ENCODE data around the gene SGF29. TPM values are rescaled to one million over a fixed set of nuclear protein-coding genes. Genes with fewer than 3 reads are reported as not detected.

SGF29 gene
- polyA plus RNA-seq, 1 donor (not counting 4 experiments of a cell fraction or from before 2014, with no cell fraction given), result 3.0 TPM

DNA sequence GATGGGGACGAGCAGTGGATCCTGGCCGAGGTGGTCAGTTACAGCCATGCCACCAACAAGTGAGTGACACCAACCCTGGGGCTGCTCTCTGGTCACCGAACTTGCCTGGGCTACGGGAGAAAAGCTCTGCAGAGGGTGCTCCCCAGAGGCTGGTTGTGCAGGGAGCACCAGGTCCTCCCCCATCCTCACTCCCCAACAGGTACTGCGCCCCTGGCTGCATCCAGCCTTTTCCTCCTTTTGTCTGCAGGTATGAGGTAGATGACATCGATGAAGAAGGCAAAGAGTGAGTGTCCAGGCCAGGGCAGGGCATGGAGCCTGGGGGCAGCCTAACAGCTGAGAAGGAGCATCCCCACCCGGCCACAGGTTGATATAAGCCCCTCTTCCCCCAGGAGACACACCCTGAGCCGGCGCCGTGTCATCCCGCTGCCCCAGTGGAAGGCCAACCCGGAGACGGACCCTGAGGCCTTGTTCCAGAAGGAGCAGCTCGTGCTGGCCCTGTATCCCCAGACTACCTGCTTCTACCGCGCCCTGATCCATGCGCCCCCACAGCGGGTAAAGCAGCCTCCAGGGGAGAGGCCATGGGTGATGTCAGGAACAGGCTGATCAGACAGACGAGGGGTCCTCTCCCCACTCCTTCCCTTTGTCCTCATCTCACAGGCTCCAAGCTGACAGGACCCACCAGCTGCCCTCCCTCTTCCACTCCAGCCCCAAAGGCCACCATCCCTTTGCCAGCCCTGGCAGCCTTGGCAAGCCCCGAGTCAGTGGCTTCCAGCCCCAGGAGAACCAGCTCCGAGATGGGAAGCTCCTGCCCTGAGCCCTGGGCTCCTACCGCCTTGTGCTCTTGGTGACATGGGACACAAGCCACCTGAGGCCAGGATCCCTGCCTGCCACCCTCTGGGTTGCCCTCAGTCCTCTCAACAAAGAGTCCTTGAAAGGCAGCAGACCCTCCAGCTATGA, 36.9 kb downstream of the SGF29 start:
- H3K27me3 ChIP-seq (ENCODE audit: control insufficient read depth, extremely low read depth, insufficient read depth, low read length), result no peaks in the 10 kb centered on the region
- no peak for DNase-seq (ENCODE audit: low read depth, low spot score)
- TF ChIP-seq, protein P1, sequence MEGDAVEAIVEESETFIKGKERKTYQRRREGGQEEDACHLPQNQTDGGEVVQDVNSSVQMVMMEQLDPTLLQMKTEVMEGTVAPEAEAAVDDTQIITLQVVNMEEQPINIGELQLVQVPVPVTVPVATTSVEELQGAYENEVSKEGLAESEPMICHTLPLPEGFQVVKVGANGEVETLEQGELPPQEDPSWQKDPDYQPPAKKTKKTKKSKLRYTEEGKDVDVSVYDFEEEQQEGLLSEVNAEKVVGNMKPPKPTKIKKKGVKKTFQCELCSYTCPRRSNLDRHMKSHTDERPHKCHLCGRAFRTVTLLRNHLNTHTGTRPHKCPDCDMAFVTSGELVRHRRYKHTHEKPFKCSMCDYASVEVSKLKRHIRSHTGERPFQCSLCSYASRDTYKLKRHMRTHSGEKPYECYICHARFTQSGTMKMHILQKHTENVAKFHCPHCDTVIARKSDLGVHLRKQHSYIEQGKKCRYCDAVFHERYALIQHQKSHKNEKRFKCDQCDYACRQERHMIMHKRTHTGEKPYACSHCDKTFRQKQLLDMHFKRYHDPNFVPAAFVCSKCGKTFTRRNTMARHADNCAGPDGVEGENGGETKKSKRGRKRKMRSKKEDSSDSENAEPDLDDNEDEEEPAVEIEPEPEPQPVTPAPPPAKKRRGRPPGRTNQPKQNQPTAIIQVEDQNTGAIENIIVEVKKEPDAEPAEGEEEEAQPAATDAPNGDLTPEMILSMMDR (optimal IDR thresholded peaks at IDR 0.05 in 1 of 3, IDR thresholded peaks at IDR 0.05 in 1 of 3, conservative IDR thresholded peaks at IDR 0.05 in 1 of 3; ENCODE audit: extremely low read depth in 1 of 3, insufficient read depth in 2 of 3, low read length in 3 of 3), result no peak
- TF ChIP-seq EZH2 (IDR thresholded peaks at IDR 0.05; ENCODE audit: low read length), result no peak
- H2AFZ ChIP-seq (ENCODE audit: control insufficient read depth, low read length), result no peak overlapping the region
- dilution Hi-C loops (cut with MboI; ENCODE audit: extremely low pct_ligation_motif_present, low sequenced_read_pairs), result no loop called here
- no peak overlapping the region for H3K9ac ChIP-seq (ENCODE audit: control insufficient read depth, extremely low read depth, insufficient read depth, low read length)
- no peaks in the 10 kb centered on the region for H3K9me1 ChIP-seq (ENCODE audit: control insufficient read depth, extremely low read depth, insufficient read depth, low read length)
- no peaks in the 10 kb centered on the region for H3K9me3 ChIP-seq (ENCODE audit: control insufficient read depth, low read depth, low read length)
- no peak for FAIRE-seq
- H3K4me3 ChIP-seq (ENCODE audit: control insufficient read depth in 2 of 3, extremely low read depth in 1 of 3, insufficient read depth in 2 of 3, low read depth in 1 of 3, low read length in 3 of 3), result no peak overlapping the region
- no peaks in the 10 kb centered on the region for H4K20me1 ChIP-seq (ENCODE audit: control insufficient read depth, extremely low read depth, insufficient read depth, low read length)
- H3K36me3 ChIP-seq (ENCODE audit: control insufficient read depth in 2 of 2, extremely low read depth in 1 of 2, insufficient read depth in 2 of 2, low read length in 2 of 2), result peaks cover 2 to 6% of the 10 kb centered on the region in 2 experiments
- H3K79me2 ChIP-seq (ENCODE audit: control insufficient read depth, insufficient read depth, low read length), result no peaks in the 10 kb centered on the region
- peaks cover 6% of the 10 kb centered on the region for H3K4me1 ChIP-seq (ENCODE audit: control insufficient read depth, extremely low read depth, insufficient read depth, low read length)
- no peak overlapping the region for H3K4me2 ChIP-seq (ENCODE audit: control insufficient read depth, extremely low read depth, insufficient read depth, low read depth, low read length)
- H3K27ac ChIP-seq (ENCODE audit: control insufficient read depth, insufficient read depth, low read length), result no peak overlapping the region

DNA sequence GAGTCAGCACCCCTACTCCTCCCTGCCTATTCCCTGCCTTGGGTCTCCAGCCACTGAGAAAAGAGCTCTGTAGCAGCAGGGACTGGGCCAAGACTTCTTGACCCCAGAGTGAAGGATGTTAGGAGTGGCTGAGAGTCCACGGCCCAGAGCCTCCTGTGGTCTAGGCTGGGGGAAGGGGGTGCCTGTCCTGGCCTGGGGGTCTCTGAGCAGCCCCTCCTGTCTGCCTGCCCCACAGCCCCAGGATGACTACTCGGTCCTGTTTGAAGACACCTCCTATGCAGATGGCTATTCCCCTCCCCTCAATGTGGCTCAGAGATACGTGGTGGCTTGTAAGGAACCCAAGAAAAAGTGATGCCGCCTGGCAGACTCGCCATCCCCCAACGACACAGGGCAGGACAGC, 37.6 kb downstream of the SGF29 start:
- dilution Hi-C loops (cut with MboI; ENCODE audit: extremely low pct_ligation_motif_present, low sequenced_read_pairs), result no loop called here
- Histone ChIP-seq H2AFZ (ENCODE audit: control insufficient read depth, low read length) (no peak overlapping the region), H3K36me3 (ENCODE audit: control insufficient read depth in 2 of 2, extremely low read depth in 1 of 2, insufficient read depth in 2 of 2, low read length in 2 of 2) (peaks cover 0 to 6% of the 10 kb centered on the region in 2 experiments), H3K4me1 (ENCODE audit: control insufficient read depth, extremely low read depth, insufficient read depth, low read length) (peaks cover 6% of the 10 kb centered on the region), H3K27ac (ENCODE audit: control insufficient read depth, insufficient read depth, low read length) (no peak overlapping the region), H3K9ac (ENCODE audit: control insufficient read depth, extremely low read depth, insufficient read depth, low read length) (no peak overlapping the region), H4K20me1 (ENCODE audit: control insufficient read depth, extremely low read depth, insufficient read depth, low read length) (no peaks in the 10 kb centered on the region), H3K9me3 (ENCODE audit: control insufficient read depth, low read depth, low read length) (no peaks in the 10 kb centered on the region), H3K79me2 (ENCODE audit: control insufficient read depth, insufficient read depth, low read length) (no peaks in the 10 kb centered on the region), H3K4me3 (ENCODE audit: control insufficient read depth in 2 of 3, extremely low read depth in 1 of 3, insufficient read depth in 2 of 3, low read depth in 1 of 3, low read length in 3 of 3) (no peak overlapping the region), H3K9me1 (ENCODE audit: control insufficient read depth, extremely low read depth, insufficient read depth, low read length) (no peaks in the 10 kb centered on the region), H3K4me2 (ENCODE audit: control insufficient read depth, extremely low read depth, insufficient read depth, low read depth, low read length) (no peak overlapping the region), H3K27me3 (ENCODE audit: control insufficient read depth, extremely low read depth, insufficient read depth, low read length) (no peaks in the 10 kb centered on the region)
- DNase-seq (ENCODE audit: low read depth, low spot score), result no peak
- no peak for TF ChIP-seq EZH2 (IDR thresholded peaks at IDR 0.05; ENCODE audit: low read length)
- TF ChIP-seq, protein P1 (optimal IDR thresholded peaks at IDR 0.05 in 1 of 3, IDR thresholded peaks at IDR 0.05 in 1 of 3, conservative IDR thresholded peaks at IDR 0.05 in 1 of 3; ENCODE audit: extremely low read depth in 1 of 3, insufficient read depth in 2 of 3, low read length in 3 of 3), result no peak
- FAIRE-seq, result no peak
